ENCODE data around the gene FAM3A.

GRCh38 chrX:154466036-154466435 is 50.0 kb downstream of the FAM3A start:
- TF ChIP-seq CTCF (IDR thresholded peaks at IDR 0.05): no peak
- no peak for TF ChIP-seq POLR2A (IDR thresholded peaks at IDR 0.05)
- TF ChIP-seq EP300 (IDR thresholded peaks at IDR 0.05): no peak

Data from tibial nerve (tissue), 4 donors.